ENCODE data around the gene KRT28.
"Not testable (repeated sequence)": the region's sequence is repeated elsewhere in the genome, so short reads cannot be mapped to it uniquely, and the experiment has no call there.

KRT28 gene

DNA sequence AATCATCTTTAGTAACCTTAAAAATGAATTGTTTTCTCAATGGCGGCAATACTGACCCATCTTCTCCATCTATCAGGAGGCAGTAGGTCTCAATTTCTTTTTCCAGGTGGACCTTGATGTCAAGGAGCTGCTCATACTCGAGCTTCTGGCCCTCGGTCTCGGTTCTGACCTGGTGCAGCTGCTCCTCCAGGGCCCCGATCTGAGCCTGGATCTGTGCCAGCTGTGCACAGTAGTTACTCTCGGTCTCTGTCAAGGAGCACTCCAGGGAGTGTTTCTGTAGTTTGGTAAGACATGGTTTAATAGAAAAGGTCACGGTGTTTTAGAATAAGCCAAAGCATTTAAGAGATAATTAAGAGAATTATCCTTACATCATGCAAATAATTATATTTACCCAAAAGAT lies 22.3 kb downstream of the KRT28 start:
- no peak for DNase-seq

DNA sequence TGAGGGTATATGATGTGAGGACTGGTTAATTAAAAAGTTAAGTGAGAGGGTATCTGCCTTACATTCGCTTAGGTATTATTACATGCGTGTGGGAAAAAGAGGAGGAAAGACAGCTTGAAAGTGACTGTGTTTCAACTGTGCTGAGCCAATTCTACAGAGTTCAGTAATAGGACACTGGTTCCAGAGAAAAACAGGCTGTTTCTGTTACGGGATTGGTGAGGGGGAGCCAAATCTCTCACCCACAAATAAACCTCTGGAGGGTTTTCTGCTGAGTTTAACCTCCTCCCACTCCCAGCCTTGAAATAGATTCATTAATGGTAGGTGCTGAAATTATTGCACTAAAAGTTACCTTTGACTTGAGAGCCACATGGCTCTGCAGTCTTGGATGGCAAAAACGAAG lies 23.8 kb downstream of the KRT28 start:
- DNase-seq = no peak

GRCh38 chr17:40772101-40772500 lies 27.7 kb downstream of the KRT28 start, which contains the start of gene KRT26:
TSS of gene KRT26 (minus strand) at chr17:40772201. CDS start at chr17:40772113, 88 bp downstream.
- no peak for DNase-seq

- no peak for DNase-seq
Measured at GRCh38 chr17:40765657-40766056, 34.1 kb downstream of the KRT28 start.

- DNase-seq = no peak
Measured at GRCh38 chr17:40763752-40764151, 36.0 kb downstream of the KRT28 start.

GRCh38 chr17:40760105-40761016 lies 39.4 kb downstream of the KRT28 start:
- DNase-seq = no peak

- no peak for DNase-seq
Measured at GRCh38 chr17:40755231-40755630, 44.5 kb downstream of the KRT28 start, which contains the start of gene KRT25. TSS of gene KRT25 (minus strand) at chr17:40755331. CDS start at chr17:40755271, 60 bp downstream.

- no peak for DNase-seq
Measured at GRCh38 chr17:40753804-40754203, 46.0 kb downstream of the KRT28 start.

- no peak for DNase-seq
Measured at GRCh38 chr17:40751065-40751464, 48.7 kb downstream of the KRT28 start.

DNA sequence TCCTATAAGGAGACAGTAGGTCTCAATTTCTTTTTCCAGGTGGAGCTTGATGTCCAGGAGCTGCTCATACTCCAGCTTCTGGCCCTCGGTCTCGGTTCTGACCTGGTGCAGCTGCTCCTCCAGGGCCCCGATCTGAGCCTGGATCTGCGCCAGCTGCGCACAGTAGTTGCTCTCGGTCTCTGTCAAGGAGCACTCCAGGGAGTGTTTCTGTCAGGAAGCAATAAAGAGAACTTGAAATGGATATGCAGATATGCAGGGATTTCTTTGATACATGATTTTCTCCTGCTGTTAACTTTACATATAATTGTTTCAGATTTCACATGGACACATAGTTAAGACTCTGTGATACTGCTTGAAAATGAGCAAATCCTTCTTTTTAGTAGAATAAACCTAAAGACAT lies 49.4 kb downstream of the KRT28 start:
- DNase-seq = no peak

GRCh38 chr17:40748666-40749065 lies 51.1 kb downstream of the KRT28 start:
- not testable (repeated sequence) for DNase-seq

All from cortex of kidney (tissue), 1 donor.